OCI-LY3 (cell line): ENCODE results near the gene PI4K2B.

Experiments
- H2AFZ ChIP-seq: fragments of 200-600, 300-600 bp; shearing (Covaris generic); 2 replicates; pipeline ENCODE4 v1.6.0; 2014; ENCODE audit warnings: antibody characterized with exemption, low read depth, low read length
- H3K27ac ChIP-seq: fragments of 200-600, 300-600 bp; sonication (generic); 2 replicates; pipeline ENCODE4 v1.5.1; 2014; ENCODE audit warnings: mild to moderate bottlenecking, low read length, moderate library complexity, mixed read lengths
- H3K27me3 ChIP-seq: fragments of 200-600, 300-600 bp; sonication (generic); 2 replicates; pipeline ENCODE4 v1.6.1; 2014; ENCODE audit warnings: low read depth, low read length, mixed read lengths
- H3K36me3 ChIP-seq: fragments of 200-600, 300-600 bp; sonication (generic); replicated peaks from 2 replicates; pipeline ENCODE3; 2014; ENCODE audit warnings: low read depth, low read length, mixed read lengths
- H3K4me1 ChIP-seq: fragments of 300-600, 200-600 bp; sonication (generic); 2 replicates; pipeline ENCODE4 v1.6.1; 2014; ENCODE audit warnings: low read length, mixed read lengths
- H3K4me2 ChIP-seq: fragments of 200-600, 300-600 bp; sonication (generic); 2 replicates; pipeline ENCODE4 v1.6.1; 2014; ENCODE audit warnings: low read length, mixed read lengths
- H3K4me3 ChIP-seq: fragments of 300-600, 200-600 bp; sonication (generic); 2 replicates; pipeline ENCODE4 v1.5.1; 2014; ENCODE audit warnings: antibody characterized with exemption, mild to moderate bottlenecking, low read length, moderate library complexity
- H3K79me2 ChIP-seq: fragments of 300-600, 200-600 bp; shearing (Covaris generic); 2 replicates; pipeline ENCODE4 v1.6.1; 2014; ENCODE audit warnings: mild to moderate bottlenecking, low read length, mixed read lengths
- H3K9ac ChIP-seq: fragments of 300-600, 200-600 bp; shearing (Covaris generic); 2 replicates; pipeline ENCODE4 v1.6.0; 2014; ENCODE audit warnings: mild to moderate bottlenecking, low read length, moderate library complexity
- H3K9me3 ChIP-seq: fragments of 200-600, 300-600 bp; shearing (Covaris generic); 2 replicates; pipeline ENCODE4 v1.6.1; 2014; ENCODE audit warnings: low read length, mixed read lengths; ENCODE audit not compliant: insufficient read depth
- H4K20me1 ChIP-seq: fragments of 200-600, 300-600 bp; sonication (generic); 2 replicates; pipeline ENCODE4 v1.6.1; 2016; ENCODE audit warnings: low read length, mixed read lengths; ENCODE audit not compliant: insufficient read depth
- CTCF ChIP-seq: fragments of 200-600, 300-600 bp; sonication (generic); IDR thresholded peaks from 2 replicates; pipeline ENCODE4 v1.5.1; 2014; ENCODE audit warnings: antibody characterized with exemption, low read length, low read depth
- EZH2phosphoT487 ChIP-seq: fragments of 200-600 bp; shearing (Covaris generic); IDR thresholded peaks from 2 replicates; pipeline ENCODE4 v1.6.1; 2018; ENCODE audit warnings: antibody characterized with exemption, mixed run types, low read depth

The PI4K2B gene

GRCh38 chr4:25233737-25234389 is at the start of gene PI4K2B:
Gene PI4K2B, plus strand, starts transcription at chr4:25234033. Its CDS starts 131 bp downstream, at chr4:25234164.
- TF ChIP-seq EZH2phosphoT487 = no peak
- no peak for TF ChIP-seq CTCF
- peaks cover 30% of the 10 kb centered on the region for H4K20me1 ChIP-seq
- peak within 1 kb of the TSS; percentile 78 for H2AFZ ChIP-seq
- peak within 1 kb of the TSS; percentile 81 for H3K4me3 ChIP-seq
- peak within 1 kb of the TSS; percentile 84 for H3K4me2 ChIP-seq
- peak within 1 kb of the TSS; percentile 95 for H3K9ac ChIP-seq
- no peaks in the 10 kb centered on the region for H3K9me3 ChIP-seq
- no peaks in the 10 kb centered on the region for H3K27me3 ChIP-seq
- H3K4me1 ChIP-seq = peaks cover 11% of the 10 kb centered on the region
- peak within 1 kb of the TSS; percentile 81 for H3K27ac ChIP-seq
- peaks cover 16% of the 10 kb centered on the region for H3K36me3 ChIP-seq
- H3K79me2 ChIP-seq = peaks cover 48% of the 10 kb centered on the region

- Histone ChIP-seq H3K27ac (no peak overlapping the region), H3K27me3 (no peaks in the 10 kb centered on the region), H3K4me3 (no peak overlapping the region), H3K9me3 (no peaks in the 10 kb centered on the region), H3K4me2 (no peak overlapping the region), H4K20me1 (no peaks in the 10 kb centered on the region), H3K9ac (no peak overlapping the region), H3K4me1 (0 out of 2 replicates have a peak, but pooled peaks cover 4% of the 10 kb centered on the region), H3K79me2 (no peaks in the 10 kb centered on the region), H2AFZ (no peak overlapping the region), H3K36me3 (no peaks in the 10 kb centered on the region)
- no peak for TF ChIP-seq EZH2phosphoT487
- no peak for TF ChIP-seq CTCF
Observed at GRCh38 chr4:25184056-25184455, 49.8 kb upstream of the PI4K2B start.

- no peak overlapping the region for H2AFZ ChIP-seq
Observed at GRCh38 chr4:25190407-25190806, 43.4 kb upstream of the PI4K2B start.

GRCh38 chr4:25198713-25199112 is 35.1 kb upstream of the PI4K2B start:
- TF ChIP-seq CTCF = no peak
- TF ChIP-seq EZH2phosphoT487 = no peak
- Histone ChIP-seq H3K36me3 (no peaks in the 10 kb centered on the region), H3K9me3 (no peaks in the 10 kb centered on the region), H3K4me1 (no peaks in the 10 kb centered on the region), H3K4me3 (no peak overlapping the region), H3K9ac (no peak overlapping the region), H3K79me2 (no peaks in the 10 kb centered on the region), H2AFZ (no peak overlapping the region), H4K20me1 (no peaks in the 10 kb centered on the region), H3K27me3 (no peaks in the 10 kb centered on the region; the same call in 1 of the 2 replicates), H3K27ac (no peak overlapping the region), H3K4me2 (no peak overlapping the region)

More at GRCh38 chr4:25190407-25190806, 43.4 kb upstream of the PI4K2B start:
- Histone ChIP-seq H3K36me3 (no peaks in the 10 kb centered on the region), H3K4me1 (no peaks in the 10 kb centered on the region), H3K9ac (no peak overlapping the region), H3K27ac (no peak overlapping the region), H3K9me3 (no peaks in the 10 kb centered on the region), H4K20me1 (no peaks in the 10 kb centered on the region), H3K4me3 (no peak overlapping the region), H3K79me2 (no peaks in the 10 kb centered on the region), H3K27me3 (no peaks in the 10 kb centered on the region), H3K4me2 (no peak overlapping the region)
- no peak for TF ChIP-seq EZH2phosphoT487
- TF ChIP-seq CTCF = no peak
